Stimulated activated CD8-positive, alpha-beta memory T cell treated with anti-CD3 and anti-CD28 coated beads, Interleukin-12 subunit alpha, Interleukin-12 subunit beta, amount 100 ng/mL, for 1 hour (primary cell): ENCODE measurements around the gene ING2.
"Not testable (repeated sequence)": the region's sequence is repeated elsewhere in the genome, so short reads cannot be mapped to it uniquely, and the experiment has no call there.

Experiments used
- DNase-seq: peaks from one replicate; pipeline ENCODE4 v3.0.0-alpha.2; 2020; ENCODE audit warnings: low read depth

The ING2 gene

DNA sequence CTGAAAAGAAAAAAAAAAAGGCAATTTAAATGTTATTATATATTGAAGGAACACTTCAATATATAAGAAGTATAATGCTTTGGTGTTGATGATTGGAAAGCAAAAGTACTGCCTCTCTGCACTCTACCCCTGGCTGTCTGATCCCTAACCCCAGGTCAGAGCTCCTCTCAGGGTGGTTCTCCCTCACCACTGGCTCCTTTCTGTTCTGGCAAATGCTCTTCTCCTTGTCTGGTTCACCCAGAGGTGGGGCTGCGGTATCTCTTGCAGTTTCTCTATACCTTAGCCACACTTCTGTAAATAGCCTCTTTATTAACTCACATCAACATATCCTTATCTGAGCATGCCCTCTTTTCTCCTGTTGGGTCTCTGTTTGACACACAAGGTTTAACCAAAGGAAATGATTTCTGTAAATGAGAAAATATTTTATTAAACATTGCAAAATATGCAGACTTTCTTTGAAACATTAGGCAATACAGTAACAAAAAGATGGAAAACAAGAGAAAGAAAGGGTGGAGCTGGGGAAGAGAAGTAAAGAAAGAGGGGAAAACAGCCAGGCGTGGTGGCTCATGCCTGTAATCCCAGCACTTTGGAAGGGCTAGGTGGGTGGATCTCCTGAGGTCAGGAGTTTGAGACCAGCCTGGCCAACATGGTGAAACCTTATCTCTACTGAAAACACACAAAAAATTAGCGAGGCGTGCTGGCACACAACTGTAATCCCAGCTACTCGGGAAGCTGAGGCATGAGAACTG, 45.7 kb downstream of the ING2 start:
- no peak for DNase-seq

DNA sequence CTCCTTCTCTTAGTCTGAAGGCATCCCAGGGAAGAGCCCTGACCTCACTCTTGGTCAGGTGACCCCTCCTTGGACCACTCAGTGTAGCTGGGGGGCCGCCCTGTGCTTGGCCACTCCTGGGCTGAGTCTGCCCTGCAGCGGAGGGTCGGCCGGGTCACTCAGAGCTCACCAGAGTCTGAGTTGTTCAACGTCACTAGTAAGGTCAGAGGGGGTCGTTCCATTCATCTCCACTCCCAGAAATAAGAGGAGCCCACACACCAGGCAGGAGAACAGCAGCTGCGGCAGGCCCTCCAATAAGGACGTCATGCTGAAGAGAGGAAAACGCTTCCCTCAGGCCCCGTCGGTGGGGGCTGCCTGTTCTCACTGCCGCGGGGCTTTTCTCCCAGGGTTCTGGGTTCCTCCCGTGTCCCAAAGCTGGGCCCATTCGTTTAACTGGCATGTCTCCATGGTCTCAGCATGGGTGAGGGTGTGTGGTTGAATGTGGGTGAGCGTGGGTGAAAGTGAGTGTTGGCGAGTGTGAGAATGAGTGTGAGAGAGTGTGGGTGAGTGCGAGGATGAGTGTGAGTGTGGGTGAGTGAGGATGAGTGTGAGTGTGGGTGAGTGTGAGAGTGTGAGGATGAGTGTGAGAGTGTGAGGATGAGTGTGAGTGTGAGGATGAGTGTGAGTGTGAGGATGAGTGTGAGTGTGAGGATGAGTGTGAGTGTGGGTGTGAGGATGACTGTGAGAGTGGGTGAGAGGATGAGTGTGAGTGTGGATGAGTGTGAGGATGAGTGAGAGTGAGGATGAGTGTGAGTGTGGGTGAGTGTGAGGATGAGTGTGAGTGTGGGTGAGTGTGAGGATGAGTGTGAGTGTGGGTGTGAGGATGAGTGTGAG, 47.7 kb downstream of the ING2 start:
- no peak for DNase-seq

DNA sequence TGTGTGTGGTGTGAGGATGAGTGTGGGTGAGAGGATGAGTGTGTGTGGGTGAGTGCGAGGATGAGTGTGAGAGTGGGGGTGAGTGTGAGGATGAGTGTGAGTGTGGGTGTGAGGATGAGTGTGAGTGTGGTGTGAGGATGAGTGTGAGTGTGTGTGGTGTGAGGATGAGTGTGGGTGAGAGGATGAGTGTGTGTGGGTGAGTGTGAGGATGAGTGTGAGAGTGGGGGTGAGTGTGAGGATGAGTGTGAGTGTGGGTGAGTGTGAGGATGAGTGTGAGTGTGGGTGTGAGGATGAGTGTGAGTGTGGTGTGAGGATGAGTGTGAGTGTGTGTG, 48.3 kb downstream of the ING2 start:
- not testable (repeated sequence) for DNase-seq

DNA sequence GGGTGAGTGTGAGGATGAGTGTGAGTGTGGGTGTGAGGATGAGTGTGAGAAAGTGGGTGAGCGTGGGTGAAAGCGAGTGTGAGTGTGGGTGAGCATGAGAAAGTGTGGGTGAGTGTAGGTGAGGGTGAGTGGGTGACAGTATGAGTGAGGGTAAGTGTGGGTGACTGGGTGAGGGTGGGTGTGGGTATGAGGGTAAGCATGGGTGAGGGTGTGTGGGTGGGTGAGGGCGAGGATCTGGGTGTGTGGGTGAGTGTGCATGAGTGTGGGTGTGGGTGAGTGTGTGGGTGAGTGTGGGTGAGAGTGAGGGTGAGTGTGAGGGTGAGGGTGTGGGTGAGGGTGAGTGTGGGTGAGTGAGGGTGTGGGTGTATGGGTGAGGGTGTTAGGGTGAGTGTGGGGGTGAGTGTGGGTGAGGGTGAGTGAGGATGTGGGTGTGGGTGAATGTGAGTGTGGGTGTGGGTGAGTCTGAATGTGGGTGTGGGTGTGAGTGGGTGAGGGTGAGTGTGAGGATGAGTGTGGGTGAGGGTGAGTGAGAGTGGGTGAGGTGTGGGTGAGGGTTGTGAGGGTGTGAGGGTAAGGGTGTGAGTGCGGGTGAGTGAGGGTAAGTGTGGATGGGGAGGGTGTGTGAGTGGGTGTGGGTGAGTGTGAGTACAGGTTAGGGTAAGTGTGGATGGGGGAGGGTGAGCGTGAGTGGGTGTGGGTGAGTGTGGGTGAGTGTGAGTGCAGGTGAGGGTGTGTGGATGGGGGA, 48.9 kb downstream of the ING2 start:
- no peak for DNase-seq

DNA sequence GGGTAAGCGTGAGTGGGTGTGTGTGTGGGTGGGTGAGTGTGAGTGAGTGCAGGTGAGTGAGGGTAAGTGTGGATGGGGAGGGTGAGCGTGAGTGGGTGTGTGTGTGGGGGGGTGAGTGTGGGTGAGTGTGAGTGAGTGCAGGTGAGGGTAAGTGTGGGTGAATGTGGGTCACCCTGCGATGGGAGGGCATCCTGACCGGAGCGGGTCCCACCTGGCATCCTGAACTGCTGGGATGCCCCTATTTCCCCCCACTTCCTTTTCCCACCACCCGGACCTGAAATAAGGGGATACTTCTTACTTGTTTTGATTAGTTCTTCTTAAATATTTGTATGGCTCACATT, 49.5 kb downstream of the ING2 start:
- no peak for DNase-seq

DNA sequence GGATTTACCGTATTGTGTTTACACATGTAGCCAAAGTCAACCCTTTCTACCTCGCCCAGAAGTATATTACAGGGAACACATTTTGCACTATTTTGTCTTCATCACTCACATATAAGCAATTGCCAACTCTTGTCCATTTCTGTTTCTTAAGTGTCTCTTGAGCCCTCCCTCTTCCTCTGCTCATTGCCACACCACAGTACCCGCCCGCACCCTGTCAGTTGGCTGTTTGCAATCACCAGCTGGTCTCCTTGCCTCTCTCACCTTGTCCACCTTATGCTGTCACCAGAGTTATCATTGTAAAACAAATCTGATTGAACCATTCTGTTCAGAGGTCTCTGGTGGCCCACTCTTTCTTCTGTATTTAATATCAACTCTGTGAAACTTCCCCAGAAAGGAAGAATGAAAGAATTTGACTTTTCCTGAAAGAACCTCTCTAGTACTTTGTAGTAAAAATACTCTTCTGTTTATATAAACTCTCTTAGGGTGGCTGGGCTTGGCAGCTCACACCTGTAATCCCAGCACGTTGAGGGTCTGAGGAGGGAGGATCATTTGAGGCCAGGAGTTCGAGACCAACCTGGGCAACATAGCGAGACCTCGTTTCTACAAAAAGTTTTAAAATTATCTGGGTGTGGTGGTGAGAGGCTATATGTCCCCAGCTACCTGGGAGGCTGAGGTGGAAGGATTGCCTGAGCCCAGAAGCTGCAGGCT, 50.2 kb downstream of the ING2 start:
- DNase-seq: no peak

DNA sequence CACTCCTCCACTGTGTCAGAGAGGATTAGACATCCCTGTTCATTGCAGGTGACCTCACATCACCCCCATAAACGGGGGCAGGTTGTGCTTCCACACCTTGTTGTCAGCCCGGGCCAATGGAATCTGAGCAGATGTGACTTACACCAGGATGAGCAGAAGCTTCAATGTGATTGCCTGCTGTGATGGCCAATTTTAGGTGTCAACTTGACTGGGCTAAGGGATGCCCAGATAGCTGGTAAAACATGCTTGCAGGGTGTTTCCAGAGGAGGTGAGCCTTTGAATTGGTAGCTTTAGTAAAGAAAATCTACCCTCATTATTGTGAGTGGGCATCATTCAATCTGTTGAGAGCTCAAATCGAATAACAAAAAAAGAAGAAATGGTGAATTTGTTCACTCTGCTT, 52.1 kb downstream of the ING2 start:
- no peak for DNase-seq

DNA sequence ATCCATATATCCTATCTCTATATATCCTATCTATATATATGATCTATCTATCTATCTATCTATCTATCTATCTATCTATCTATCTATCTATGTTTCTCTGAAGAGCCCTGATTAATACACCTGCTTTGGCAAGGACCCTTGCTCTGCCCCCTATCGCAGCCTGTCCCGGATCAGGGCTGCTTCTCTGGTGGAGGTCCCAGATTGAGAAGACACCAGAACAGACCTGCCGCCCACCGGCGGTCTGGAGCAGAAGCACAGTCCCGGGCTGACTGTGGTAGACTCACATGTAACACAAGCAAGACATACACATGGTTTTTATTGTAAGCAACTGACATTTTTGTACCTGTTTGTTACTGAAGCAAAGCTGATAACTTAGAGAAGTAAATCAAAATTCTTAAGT, 52.8 kb downstream of the ING2 start:
- no peak for DNase-seq

DNA sequence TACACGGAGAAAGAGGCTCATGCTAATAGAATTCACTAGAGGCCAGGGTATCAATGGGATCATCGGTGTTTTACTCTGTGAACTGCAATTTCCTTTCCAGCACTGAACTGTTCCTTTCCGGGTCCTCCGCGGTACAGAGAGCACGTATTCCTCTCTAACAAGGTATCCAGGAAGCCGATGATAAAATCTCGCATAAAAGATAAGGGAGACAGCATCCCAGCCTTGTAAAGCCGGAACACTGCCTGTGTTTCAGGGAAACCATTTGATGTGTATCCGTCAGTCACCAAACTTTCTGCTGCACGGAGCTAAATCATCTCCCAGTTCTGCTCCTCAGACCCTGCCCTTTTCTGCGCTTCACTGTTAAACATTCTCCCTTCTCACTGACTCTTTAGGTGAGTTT, 54.0 kb downstream of the ING2 start:
- DNase-seq: no peak

DNA sequence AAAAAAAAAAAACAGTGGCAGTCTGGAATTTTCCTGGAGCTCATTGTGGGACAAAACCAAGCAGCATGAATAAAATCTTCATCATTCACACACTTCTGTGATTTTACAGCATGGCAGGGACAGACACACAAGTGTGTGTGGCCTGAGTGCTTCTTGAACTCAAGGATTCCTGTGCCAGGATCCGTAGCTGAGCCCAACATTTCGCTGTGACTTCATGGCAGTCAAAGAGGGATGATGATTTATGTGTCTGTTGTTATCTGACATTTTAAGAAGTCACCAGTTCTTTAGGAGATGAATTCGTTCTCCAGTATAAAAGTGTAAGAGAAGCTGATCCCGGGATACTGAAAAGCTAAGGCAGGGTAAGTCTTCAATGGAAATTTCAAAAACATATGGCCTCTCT, 57.0 kb downstream of the ING2 start:
- no peak for DNase-seq
